ELF-1 (cell line): Measurements from ENCODE around the gene SPATS1.

Source experiments
- DNase-seq: peaks from one replicate; pipeline ENCODE4 v3.0.0-alpha.2; 2016; ENCODE audit warnings: low read depth, low spot score

The SPATS1 gene

DNA sequence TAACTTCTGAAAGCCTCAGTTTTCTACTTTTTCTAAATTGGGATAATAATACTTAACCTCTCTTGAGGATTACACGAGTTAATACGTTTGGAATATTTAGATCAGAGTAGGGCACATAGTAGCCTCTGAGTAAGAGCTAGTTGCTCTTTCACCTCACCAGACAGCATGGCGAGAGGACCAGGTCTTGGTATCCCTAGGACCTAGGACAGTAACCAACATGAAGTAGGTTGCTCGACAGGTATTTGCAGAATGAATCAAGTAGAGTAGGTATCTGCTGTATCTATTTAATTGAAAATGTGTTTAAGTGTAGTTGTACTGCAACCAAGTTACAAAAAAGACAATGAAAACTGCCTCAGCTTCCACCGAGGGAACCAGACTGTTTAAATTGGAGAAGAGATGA lies 46.4 kb downstream of the SPATS1 start:
- DNase-seq = no peak

DNA sequence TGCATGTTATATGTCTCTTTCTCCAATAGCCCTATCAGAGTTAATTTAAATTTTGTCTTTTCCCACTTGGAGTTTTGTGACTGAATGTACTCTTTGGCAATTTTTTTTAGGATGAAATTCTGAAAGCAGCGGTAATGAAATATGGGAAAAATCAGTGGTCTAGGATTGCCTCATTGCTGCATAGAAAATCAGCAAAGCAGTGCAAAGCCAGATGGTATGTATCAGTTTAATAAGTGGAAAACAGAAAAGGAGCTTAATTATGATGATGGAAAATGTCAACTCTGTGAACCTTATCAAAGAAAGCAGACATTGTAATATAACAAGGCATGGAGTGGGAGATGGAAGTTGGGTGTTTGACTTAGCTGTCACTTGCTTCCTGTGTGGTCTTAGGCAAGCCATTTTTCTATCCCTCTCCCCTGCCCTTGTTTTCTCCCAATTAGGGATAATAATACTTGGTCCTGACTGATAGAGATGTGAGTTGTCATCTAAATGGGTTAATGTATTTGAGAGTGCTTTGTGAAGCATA lies 47.8 kb downstream of the SPATS1 start:
- no peak for DNase-seq
